ENCODE data around the gene DPYD.

- TF ChIP-seq CTCF (IDR thresholded peaks at IDR 0.05; ENCODE audit: insufficient read depth, low read depth, low read length) (no peak), EZH2 (IDR thresholded peaks at IDR 0.05; ENCODE audit: insufficient read depth, low read length) (no peak)
Measured at GRCh38 chr1:97911266-97912215, 9.3 kb downstream of the DPYD start.

All from astrocyte (in vitro differentiated cells and primary cell).